Body of pancreas (tissue), 4 donors: Measurements from ENCODE around the gene TYROBP. TPM values are rescaled to one million over a fixed set of nuclear protein-coding genes. Genes with fewer than 3 reads are reported as not detected.
A peak's percentile ranks its signal among the peaks of the same experiment; 100 is the strongest.
"Not testable (repeated sequence)": the region's sequence is repeated elsewhere in the genome, so short reads cannot be mapped to it uniquely, and the experiment has no call there.

ENCODE experiments used
- ATAC-seq: fragments of 150-250 bp; one replicate; pipeline ENCODE4 v1.9.1; 2016
- DNase-seq, 4 donors: peaks; one replicate each; pipeline ENCODE4 v3.0.0-alpha.2; 2019
- H3K27ac ChIP-seq, 4 donors: fragments of 200-600 bp; sonication (generic); 1 replicate in 3 of 4; 2 replicates in 1 of 4; pipeline versions ENCODE4 v1.5.1 to v1.6.1; 2016 to 2019; ENCODE audit warnings: mild to moderate bottlenecking in 1 of 4, mixed read lengths in 1 of 4, moderate library complexity in 1 of 4
- H3K27me3 ChIP-seq, 2 donors: fragments of 200-600 bp; sonication (generic); one replicate each; pipeline ENCODE4 v1.6.0; 2016; ENCODE audit warnings: mild to moderate bottlenecking in 1 of 2
- H3K36me3 ChIP-seq, 2 donors: fragments of 200-600 bp; sonication (generic); replicated peaks in 1 of 2; 2 replicates each; pipeline ENCODE4 v1.5.1; 2016; ENCODE audit warnings: low read depth in 2 of 2; ENCODE audit not compliant: insufficient read depth in 1 of 2
- H3K4me1 ChIP-seq: fragments of 200-600 bp; sonication (generic); one replicate; pipeline ENCODE4 v1.6.0; 2016
- H3K4me3 ChIP-seq, 2 donors: fragments of 200-600 bp; sonication (generic); 1 replicate in 1 of 2; 2 replicates in 1 of 2; pipeline ENCODE4 v1.5.1; 2016 to 2019
- H3K9me3 ChIP-seq, 3 donors: fragments of 200-600 bp; sonication (generic); 1 replicate in 2 of 3; 2 replicates in 1 of 3; pipeline ENCODE4 v1.5.1; 2016
- POLR2A ChIP-seq, 3 donors: fragments of 450-650 bp; IDR thresholded peaks; one replicate each; pipeline ENCODE4 v1.6.1; 2016; ENCODE audit warnings: antibody characterized with exemption in 3 of 3, mild to moderate bottlenecking in 2 of 3
- WGBS, 2 donors: methylation state at CpG; one replicate each; pipeline ENCODE4 v1.1.5; 2017; 5-methylcytosine and 5-hydroxymethylcytosine counted together
- intact Hi-C: fragments of 100-400 bp; cut with DNase I; formaldehyde crosslinking; loops from one replicate; pipeline ENCODE4 v1.15.1; 2023
- total RNA-seq, 2 donors: library from RNA; depleted of rRNA; stranded (reverse); fragments of >200 nt; gene quantifications; one replicate each; pipeline ENCODE4 v1.1.0, GENCODE V29; 2016
- TF ChIP-seq, protein P1 (sequence below), 7 experiments: fragments of 450-650 bp in 4 of 7; fragments of 200-600 bp in 3 of 7; sonication (generic) in 3 of 7; IDR thresholded peaks; one replicate each; pipeline ENCODE4 v1.5.1; 2016 to 2019; ENCODE audit warnings: antibody characterized with exemption in 7 of 7

The TYROBP gene
- total RNA-seq, result 10 to 100 TPM; 19.2 to 38.6 TPM

DNA sequence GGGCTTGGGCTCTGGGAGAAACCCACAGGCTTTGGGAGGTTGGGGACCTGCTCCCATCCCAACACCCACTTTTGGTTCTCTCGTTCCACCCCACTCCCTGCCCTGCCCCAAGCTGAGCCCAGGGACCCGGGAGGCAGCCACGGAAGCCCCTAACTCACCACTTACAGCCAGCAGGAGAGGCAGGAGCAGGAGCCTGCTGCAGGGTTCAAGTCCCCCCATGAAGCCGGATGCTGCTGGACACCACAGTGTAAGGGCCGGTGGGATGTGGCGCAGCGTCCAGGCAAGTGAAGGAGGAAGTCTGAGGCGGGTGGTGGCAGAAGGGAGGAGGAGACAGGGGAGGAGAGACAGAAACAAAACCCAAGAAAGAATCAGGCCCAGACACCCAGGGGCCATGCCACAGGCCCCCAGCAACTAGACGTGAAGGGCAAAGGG lies at the start of gene TYROBP:
TSS of gene TYROBP (minus strand) at position 286 of the 432 bp plus-strand sequence. CDS start at position 219, 67 bp downstream.
- Histone ChIP-seq H3K27ac (peak within 1 kb of the TSS in 2 of 4 donors; percentile 34 to 92), H3K36me3 (no peaks in the 10 kb centered on the region), H3K27me3 (no peaks in the 10 kb centered on the region), H3K9me3 (no peaks in the 10 kb centered on the region), H3K4me3 (no peak within 1 kb of the TSS), H3K4me1 (peaks cover 21% of the 10 kb centered on the region)
- 65 to 74% methylated on average over 9 of the region's 9 CpGs for WGBS, 2 donors
- TF ChIP-seq POLR2A (IDR thresholded peaks at IDR 0.05), result peak in 2 of 3 donors; percentile 27 to 71
- TF ChIP-seq, protein P1, sequence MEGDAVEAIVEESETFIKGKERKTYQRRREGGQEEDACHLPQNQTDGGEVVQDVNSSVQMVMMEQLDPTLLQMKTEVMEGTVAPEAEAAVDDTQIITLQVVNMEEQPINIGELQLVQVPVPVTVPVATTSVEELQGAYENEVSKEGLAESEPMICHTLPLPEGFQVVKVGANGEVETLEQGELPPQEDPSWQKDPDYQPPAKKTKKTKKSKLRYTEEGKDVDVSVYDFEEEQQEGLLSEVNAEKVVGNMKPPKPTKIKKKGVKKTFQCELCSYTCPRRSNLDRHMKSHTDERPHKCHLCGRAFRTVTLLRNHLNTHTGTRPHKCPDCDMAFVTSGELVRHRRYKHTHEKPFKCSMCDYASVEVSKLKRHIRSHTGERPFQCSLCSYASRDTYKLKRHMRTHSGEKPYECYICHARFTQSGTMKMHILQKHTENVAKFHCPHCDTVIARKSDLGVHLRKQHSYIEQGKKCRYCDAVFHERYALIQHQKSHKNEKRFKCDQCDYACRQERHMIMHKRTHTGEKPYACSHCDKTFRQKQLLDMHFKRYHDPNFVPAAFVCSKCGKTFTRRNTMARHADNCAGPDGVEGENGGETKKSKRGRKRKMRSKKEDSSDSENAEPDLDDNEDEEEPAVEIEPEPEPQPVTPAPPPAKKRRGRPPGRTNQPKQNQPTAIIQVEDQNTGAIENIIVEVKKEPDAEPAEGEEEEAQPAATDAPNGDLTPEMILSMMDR (IDR thresholded peaks at IDR 0.05), result no peak
- intact Hi-C loops, result no loop called here
- peak in 1 of 4 donors; percentile 52 for DNase-seq
- ATAC-seq, result no peak

DNA sequence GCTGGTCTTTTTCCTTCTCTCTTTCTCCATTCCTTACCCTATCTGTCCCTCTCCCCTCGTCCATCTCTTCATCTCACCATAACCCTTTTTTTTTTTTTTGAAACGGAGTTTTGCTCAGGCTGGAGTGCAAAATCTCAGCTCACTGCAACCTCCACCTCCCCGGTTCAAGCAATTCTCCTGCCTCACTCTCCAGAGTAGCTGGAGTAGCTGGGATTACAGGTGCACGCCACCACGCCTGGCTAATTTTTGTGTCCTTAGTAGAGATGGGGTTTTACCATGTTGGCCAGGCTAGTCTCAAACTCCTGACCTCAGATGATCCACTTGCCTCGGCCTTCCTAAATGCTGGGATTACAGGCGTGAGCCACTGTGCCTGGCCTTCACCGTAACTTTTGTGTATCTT lies 49.3 kb upstream of the TYROBP start:
- not testable (repeated sequence) for ATAC-seq

DNA sequence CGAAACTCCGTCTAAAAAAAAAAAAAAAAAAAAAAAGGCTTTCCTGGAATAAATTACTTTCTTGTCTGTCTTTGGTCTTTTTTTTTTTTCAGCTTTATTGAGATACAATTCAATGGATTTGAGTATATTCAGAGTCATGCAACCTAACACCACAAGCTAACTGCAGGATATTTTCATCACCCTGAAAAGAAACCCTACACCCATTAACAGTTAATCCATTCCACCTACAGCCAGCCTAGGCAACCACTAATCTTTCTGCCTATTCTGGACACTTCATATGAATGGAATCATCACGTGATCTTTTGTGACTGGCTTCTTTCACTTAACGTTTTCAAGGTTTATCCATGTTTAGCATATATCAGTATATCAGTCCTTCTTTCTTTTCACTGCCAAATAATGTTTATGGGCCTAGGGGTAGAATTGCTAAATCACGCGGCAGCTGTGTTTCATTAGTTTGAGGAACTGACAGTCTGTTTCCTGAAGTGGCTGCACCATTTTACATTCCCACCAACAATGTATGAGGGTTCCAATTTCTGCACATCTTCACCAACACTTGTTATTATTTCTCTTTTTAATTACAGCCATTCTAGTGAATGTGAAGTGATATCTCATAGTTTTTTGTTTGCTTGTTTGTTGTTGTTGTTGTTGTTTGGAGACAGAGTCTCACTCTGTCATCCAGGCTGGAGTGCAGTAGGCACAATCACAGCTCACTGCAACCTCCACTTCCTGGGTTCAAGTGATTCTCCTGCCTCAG lies 48.0 kb upstream of the TYROBP start:
- Histone ChIP-seq H3K4me3 (no peak overlapping the region), H3K9me3 (no peaks in the 10 kb centered on the region), H3K36me3 (no peaks in the 10 kb centered on the region), H3K27me3 (peaks cover 0 to 11% of the 10 kb centered on the region in 2 donors), H3K27ac (no peak overlapping the region), H3K4me1 (peaks cover 11% of the 10 kb centered on the region)
- TF ChIP-seq POLR2A (IDR thresholded peaks at IDR 0.05), result no peak
- TF ChIP-seq, protein P1 (IDR thresholded peaks at IDR 0.05), result no peak
- DNase-seq (no peak), ATAC-seq (no peak)
- WGBS, 2 donors, result 58 to 71% methylated on average over 6 of the region's 6 CpGs
- intact Hi-C loops, result no loop called here

More for the DNA sequence above, 49.3 kb upstream of the TYROBP start:
- H3K9me3 ChIP-seq, intact Hi-C loops, DNase-seq, H3K36me3 ChIP-seq, H3K27ac ChIP-seq, H3K4me3 ChIP-seq: not testable (repeated sequence)
- WGBS, 2 donors, result 68 to 72% methylated on average over 8 of the region's 8 CpGs
- Histone ChIP-seq H3K4me1 (peaks cover 11% of the 10 kb centered on the region), H3K27me3 (peaks cover 0 to 11% of the 10 kb centered on the region in 2 donors)

DNA sequence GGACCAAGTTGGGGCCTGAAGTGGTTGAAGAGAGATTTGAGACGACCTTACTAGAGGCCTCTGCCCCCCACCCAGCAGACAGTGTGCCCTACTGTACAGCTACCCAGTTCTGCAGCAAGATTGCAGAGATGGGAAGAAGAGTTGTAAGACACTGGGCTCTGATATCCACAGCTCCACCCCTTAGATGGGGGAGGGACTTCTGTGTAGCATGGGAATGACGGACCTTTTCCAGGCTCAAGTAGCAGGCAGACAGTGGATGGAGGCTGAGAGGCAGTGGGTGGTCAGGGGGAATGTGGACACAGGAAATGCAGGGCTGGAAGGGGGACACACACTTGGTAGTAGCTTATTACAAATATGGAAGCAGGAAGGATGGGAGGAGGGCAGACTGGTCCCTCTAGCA lies 41.0 kb upstream of the TYROBP start:
- H3K27ac ChIP-seq, result no peak overlapping the region
- ATAC-seq, result no peak
- H3K4me1 ChIP-seq, result no peaks in the 10 kb centered on the region
- no peaks in the 10 kb centered on the region for H3K36me3 ChIP-seq
- TF ChIP-seq POLR2A (IDR thresholded peaks at IDR 0.05), result no peak
- TF ChIP-seq, protein P1 (IDR thresholded peaks at IDR 0.05), result no peak
- no peaks in the 10 kb centered on the region for H3K9me3 ChIP-seq
- intact Hi-C loops, result no loop called here
- H3K27me3 ChIP-seq, result no peaks in the 10 kb centered on the region
- H3K4me3 ChIP-seq, result no peak overlapping the region
- no peak for DNase-seq
- WGBS, 2 donors, result 6 to 12% methylated on average over 2 of the region's 2 CpGs

DNA sequence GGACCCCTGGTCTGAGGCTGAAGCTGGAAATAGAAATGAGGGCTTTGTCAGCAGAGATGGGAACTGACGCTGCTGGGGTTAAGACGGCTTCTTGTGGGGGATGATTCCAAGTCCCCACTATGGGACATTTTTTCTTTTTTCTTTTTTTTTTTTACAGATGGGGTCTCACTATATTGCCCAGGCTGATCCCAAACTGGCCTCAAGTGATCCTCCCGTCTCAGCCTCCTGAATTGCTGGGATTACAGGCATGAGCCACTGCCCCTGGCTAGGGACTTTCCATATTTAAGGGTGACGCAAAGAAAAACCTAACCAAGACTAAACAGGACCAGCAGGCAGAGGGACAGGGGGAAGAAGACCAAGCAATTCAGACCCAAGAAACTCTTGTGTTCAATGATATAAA lies 38.1 kb upstream of the TYROBP start:
- WGBS, 2 donors, result 83 to 90% methylated on average over 4 of the region's 4 CpGs
- no peak for TF ChIP-seq POLR2A (IDR thresholded peaks at IDR 0.05)
- TF ChIP-seq, protein P1 (IDR thresholded peaks at IDR 0.05), result no peak
- Histone ChIP-seq H3K9me3 (no peaks in the 10 kb centered on the region), H3K27ac (no peak overlapping the region), H3K27me3 (no peaks in the 10 kb centered on the region), H3K4me1 (no peaks in the 10 kb centered on the region), H3K36me3 (no peaks in the 10 kb centered on the region), H3K4me3 (no peak overlapping the region)
- DNase-seq, result no peak
- no peak for ATAC-seq
- intact Hi-C loops, result no loop called here
